Measurements from ENCODE around the gene ADGRD1.

Gene ADGRD1

GRCh38 chr12:131136539-131136872, 182.8 kb downstream of the ADGRD1 start:
- H3K4me3 ChIP-seq (ENCODE audit: low read depth, low read length) = no peak overlapping the region
- no peak for TF ChIP-seq CTCF (IDR thresholded peaks at IDR 0.05; ENCODE audit: insufficient read depth, low read length, missing control alignments)
- no peak for DNase-seq (ENCODE audit: low read depth, low spot score)
- ChIA-PET CTCF (no interaction called here), POLR2A (no interaction called here)

- TF ChIP-seq CTCF (IDR thresholded peaks at IDR 0.05; ENCODE audit: insufficient read depth, low read length, missing control alignments) = no peak
- H3K4me3 ChIP-seq (ENCODE audit: low read depth, low read length) = no peak overlapping the region
- ChIA-PET CTCF (no interaction called here), POLR2A (no interaction called here)
- DNase-seq (ENCODE audit: low read depth, low spot score) = no peak
These were observed 183.5 kb downstream of the ADGRD1 start for GRCh38 chr12:131137009-131137835.

DNA sequence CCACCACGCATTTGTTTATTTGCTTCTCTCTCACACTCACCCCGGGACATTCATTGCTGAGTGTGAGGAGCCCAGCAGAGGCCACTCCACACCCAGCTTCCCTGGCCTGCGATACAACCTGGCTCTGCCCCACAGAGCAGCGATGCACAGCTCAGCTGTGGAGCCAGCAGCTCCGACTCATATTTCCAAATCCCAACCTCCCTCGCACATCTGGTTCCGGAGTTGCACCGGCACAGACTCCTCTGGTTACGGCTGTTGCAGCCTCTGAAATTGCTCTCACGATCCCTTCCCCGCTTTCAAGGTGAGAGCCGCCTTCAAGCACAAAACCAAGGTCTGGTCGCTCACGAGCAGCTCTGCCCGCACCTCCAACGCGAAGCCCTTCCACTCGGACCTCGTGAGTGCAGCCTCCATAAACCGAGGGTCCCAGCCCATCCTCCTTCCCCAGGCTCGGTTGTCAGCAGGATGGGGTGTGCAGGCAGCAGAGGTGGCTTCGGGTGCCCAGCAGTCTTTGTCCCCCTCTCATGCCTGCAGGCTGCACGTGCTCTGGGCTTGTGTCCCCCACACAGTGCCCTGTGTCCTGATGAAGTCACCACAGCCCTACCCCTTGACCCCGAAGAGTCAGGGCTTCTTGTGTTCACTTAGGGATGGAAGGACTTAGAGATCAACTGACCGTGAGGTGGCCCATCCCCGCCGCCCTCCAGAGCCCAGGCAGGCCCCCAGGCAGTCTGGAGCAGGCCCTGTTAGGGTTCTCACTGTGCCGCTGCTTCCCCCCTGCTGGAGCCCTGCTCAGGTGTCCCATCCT, 184.3 kb downstream of the ADGRD1 start:
- DNase-seq (ENCODE audit: low read depth, low spot score) = no peak
- ChIA-PET POLR2A (no interaction called here), CTCF (no interaction called here)

GRCh38 chr12:131138638-131139362, 185.1 kb downstream of the ADGRD1 start:
- DNase-seq (ENCODE audit: low read depth, low spot score) = no peak
- ChIA-PET POLR2A (no interaction called here), CTCF (no interaction called here)
- no peak for TF ChIP-seq CTCF (IDR thresholded peaks at IDR 0.05; ENCODE audit: insufficient read depth, low read length, missing control alignments)
- no peak overlapping the region for H3K4me3 ChIP-seq (ENCODE audit: low read depth, low read length)

More for the DNA sequence above, 184.3 kb downstream of the ADGRD1 start:
- H3K4me3 ChIP-seq (ENCODE audit: low read depth, low read length) = no peak overlapping the region
- no peak for TF ChIP-seq CTCF (IDR thresholded peaks at IDR 0.05; ENCODE audit: insufficient read depth, low read length, missing control alignments)

- ChIA-PET CTCF (no interaction called here), POLR2A (no interaction called here)
- no peak overlapping the region for H3K4me3 ChIP-seq (ENCODE audit: low read depth, low read length)
- DNase-seq (ENCODE audit: low read depth, low spot score) = no peak
- TF ChIP-seq CTCF (IDR thresholded peaks at IDR 0.05; ENCODE audit: insufficient read depth, low read length, missing control alignments) = no peak
These were observed 185.8 kb downstream of the ADGRD1 start for GRCh38 chr12:131139363-131140068.

All from AG04449 (cell line).